Hematopoietic multipotent progenitor cell treated with erythropoietin and hydrocortisone succinate and interleukin-3 and kit ligand, for 8 days (in vitro differentiated cells): ENCODE data around the gene SLC44A2.

Source experiments
- DNase-seq: peaks from one replicate; pipeline ENCODE4 v3.0.0-alpha.2; 2015

The SLC44A2 gene

GRCh38 chr19:10625003-10625761, at the start of gene SLC44A2:
Gene SLC44A2, plus strand, starts transcription at chr19:10625553. Its CDS starts 81 bp downstream, at chr19:10625634.
- DNase-seq: no peak

- no peak for DNase-seq
Observed at GRCh38 chr19:10577951-10578350, 47.4 kb upstream of the SLC44A2 start.

GRCh38 chr19:10580979-10581631, 44.2 kb upstream of the SLC44A2 start:
- DNase-seq: peak; percentile 96

GRCh38 chr19:10582091-10582490, 43.3 kb upstream of the SLC44A2 start:
- no peak for DNase-seq

- DNase-seq: no peak
Observed at GRCh38 chr19:10583036-10583776, 42.1 kb upstream of the SLC44A2 start.

- DNase-seq: no peak
Observed at GRCh38 chr19:10586396-10586795, 39.0 kb upstream of the SLC44A2 start.

- no peak for DNase-seq
Observed at GRCh38 chr19:10587022-10587838, 38.1 kb upstream of the SLC44A2 start, which contains the start of gene AP1M2. Gene AP1M2, minus strand, starts transcription at chr19:10587312. Its CDS starts 81 bp downstream, at chr19:10587231.

GRCh38 chr19:10587839-10588150, 37.6 kb upstream of the SLC44A2 start:
- DNase-seq: no peak

GRCh38 chr19:10593148-10593547, 32.2 kb upstream of the SLC44A2 start:
- DNase-seq: no peak

- no peak for DNase-seq
Observed at GRCh38 chr19:10593820-10594637, 31.3 kb upstream of the SLC44A2 start.

- no peak for DNase-seq
Observed at GRCh38 chr19:10600149-10600548, 25.2 kb upstream of the SLC44A2 start.

GRCh38 chr19:10601999-10602329, 23.4 kb upstream of the SLC44A2 start:
- DNase-seq: no peak

GRCh38 chr19:10602330-10603083, 22.8 kb upstream of the SLC44A2 start:
- peak; percentile 86 for DNase-seq

- DNase-seq: peak; percentile 64
Observed at GRCh38 chr19:10603084-10603872, 22.1 kb upstream of the SLC44A2 start.

- peak; percentile 45 for DNase-seq
Observed at GRCh38 chr19:10603873-10604459, 21.4 kb upstream of the SLC44A2 start.

GRCh38 chr19:10604460-10604980, 20.8 kb upstream of the SLC44A2 start:
- peak; percentile 27 for DNase-seq

GRCh38 chr19:10611907-10612306, 13.4 kb upstream of the SLC44A2 start:
- no peak for DNase-seq

GRCh38 chr19:10612499-10613119, 12.7 kb upstream of the SLC44A2 start:
- DNase-seq: peak; percentile 78

- no peak for DNase-seq
Observed at GRCh38 chr19:10615429-10616023, 9.8 kb upstream of the SLC44A2 start.
